ENCODE results near the gene PNKD. TPM values are rescaled to one million over a fixed set of nuclear protein-coding genes. Genes with fewer than 3 reads are reported as not detected.
A peak's percentile ranks its signal among the peaks of the same experiment; 100 is the strongest.
"Not testable (repeated sequence)": the region's sequence is repeated elsewhere in the genome, so short reads cannot be mapped to it uniquely, and the experiment has no call there.

The PNKD gene
- total RNA-seq, 1 donor from 2014 or later: 72.9 TPM

DNA sequence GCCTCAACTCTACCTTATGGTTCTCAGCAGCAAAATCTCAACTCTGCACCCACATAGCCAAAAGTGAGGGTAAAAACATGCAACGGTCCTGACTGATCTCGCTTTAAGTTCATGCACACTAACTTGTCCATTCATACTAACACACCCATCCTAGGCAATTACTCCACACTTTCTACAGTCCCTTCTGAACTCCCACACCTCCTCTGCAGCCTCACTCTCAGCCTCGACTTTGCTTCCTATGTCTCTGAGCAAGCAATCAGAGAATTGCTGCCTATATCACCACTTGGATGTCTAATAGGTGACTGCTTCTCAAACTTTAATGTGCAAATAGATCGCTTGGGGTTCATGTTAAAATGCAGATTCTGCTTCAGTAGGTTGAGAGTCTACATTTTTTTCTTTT, 29.8 kb downstream of the PNKD start:
- ATAC-seq (ENCODE audit: poor library complexity): no peak
- intact Hi-C loops (cut with DNase I): loop anchor here (5.0 kb wide), 2 partner anchors 57 to 167 kb away; partner anchors contain the start of gene CATIP
- no peak for DNase-seq

DNA sequence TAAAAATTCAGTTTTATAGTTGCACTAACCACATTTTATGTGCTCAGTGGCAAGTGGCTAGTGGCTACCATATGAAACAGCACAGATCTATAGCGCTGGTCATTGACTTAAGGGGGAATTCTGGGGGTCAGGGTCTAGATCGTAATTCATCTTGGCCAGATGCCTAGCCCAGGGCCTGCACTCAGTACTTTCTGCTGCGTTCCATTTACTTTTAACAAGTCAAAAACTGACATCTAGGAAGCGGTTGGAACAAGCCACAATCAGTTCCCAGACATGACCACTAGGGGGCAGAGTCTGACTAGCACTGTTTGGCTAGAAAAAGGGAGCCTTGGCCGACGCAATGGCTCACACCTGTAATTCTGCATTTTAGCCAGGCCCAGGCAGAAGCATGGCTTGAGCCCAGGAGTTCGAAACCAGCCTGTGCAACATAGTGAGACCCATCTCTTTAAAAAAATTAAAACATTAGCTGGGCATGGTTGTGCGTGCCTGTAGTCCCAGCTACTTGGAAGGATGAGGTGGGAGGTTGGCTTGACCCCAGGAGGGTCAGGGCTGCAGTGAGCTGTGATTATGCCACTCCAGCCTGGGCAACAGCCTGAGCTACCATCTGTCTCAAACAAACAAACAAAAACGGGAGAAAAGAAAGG, 31.0 kb downstream of the PNKD start:
- intact Hi-C loops (cut with DNase I): loop anchor here (5.0 kb wide), 2 partner anchors 56 to 166 kb away; partner anchors contain the start of gene CATIP
- DNase-seq: peak; percentile 81
- peak; percentile 90 for ATAC-seq (ENCODE audit: poor library complexity)

DNA sequence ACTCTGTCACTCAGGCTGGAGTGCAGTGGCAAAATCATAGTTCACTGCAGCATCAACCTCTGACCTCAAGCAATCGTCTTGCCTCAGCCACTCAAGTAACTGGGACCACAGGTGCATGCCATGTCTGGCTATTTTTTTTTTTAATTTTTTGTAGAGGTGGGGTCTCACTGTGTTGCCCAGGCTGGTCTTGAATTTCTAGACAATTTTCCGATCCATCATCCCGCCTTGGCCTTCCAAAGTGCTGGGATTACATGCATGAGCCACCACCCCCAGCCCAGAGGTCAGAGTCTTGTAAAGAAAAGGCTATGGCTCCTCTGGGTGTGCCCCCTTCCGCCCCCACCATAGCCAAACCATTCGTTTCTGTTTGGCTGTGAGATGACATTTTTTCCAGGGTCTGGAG, 35.1 kb downstream of the PNKD start:
- DNase-seq: peak; percentile 15
- intact Hi-C loops (cut with DNase I): no loop called here
- no peak for ATAC-seq (ENCODE audit: poor library complexity)

DNA sequence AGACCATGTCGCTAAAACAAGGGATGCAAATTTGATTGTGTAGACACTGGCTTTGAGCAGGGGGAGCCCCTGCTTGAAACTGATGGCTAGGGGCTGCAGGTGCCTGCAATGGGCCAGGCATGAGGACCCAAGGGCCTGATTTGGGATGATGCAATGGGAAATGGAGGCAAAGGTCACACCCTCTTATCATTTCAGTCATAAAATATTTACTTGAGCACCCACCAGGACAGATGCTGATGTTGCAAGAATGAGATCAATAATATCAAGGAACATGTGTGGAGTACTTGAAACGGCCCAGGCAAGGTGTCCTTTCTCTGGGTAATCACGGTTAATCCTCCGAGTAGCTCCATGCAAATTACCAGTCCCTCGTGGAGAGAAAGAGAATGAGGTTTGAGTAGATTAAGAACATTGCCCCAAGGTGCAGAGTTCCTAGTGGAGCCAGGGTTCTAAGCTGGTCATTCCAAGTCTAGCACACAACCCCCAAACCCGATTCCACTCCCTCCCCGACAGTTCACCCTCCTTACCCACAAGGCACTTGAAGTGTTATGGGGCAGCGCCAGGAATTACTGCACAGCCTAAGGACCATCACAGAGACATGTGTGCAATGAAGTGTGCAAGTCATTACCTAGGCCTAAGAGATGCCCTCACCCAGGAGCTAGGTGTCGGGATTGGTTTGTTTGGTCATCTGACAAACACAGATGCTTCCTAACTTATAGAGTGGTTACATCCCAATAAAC, 36.0 kb downstream of the PNKD start:
- DNase-seq (peak; percentile 24), ATAC-seq (ENCODE audit: poor library complexity) (no peak)
- intact Hi-C loops (cut with DNase I): no loop called here

DNA sequence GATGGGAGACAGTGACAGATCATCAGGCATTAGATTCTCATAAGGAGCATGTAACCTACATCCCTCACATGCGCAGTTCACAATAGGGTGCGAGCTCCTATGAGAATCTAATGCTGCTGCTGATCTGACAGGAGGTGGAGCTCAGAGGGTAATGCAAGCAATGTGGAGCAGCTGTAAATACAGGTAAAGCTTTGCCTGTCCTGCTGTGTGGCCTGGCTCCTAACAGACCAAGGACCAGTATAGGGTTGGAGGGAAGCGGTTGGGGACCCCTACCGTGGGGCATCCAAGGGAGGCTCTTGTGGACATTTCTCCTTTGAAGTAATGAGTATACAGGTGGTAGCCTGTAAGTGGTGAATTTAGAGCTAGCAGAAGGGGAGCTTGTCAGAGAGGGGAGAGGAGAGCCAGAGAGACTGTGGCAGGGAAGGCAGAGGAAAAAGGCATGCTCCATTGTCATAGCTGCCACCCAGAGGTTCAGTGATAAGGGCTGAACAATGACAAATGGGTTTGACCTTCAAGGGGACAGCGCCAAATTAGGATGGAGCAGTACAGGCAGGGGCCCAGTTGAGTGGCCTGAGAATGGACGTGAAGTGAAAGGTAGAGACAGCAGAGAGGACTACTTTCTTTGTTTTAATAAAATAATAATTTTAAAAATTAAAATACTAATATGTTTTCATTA, 37.2 kb downstream of the PNKD start:
- peak; percentile 31 for DNase-seq
- ATAC-seq (ENCODE audit: poor library complexity): peak; percentile 85
- intact Hi-C loops (cut with DNase I): no loop called here

DNA sequence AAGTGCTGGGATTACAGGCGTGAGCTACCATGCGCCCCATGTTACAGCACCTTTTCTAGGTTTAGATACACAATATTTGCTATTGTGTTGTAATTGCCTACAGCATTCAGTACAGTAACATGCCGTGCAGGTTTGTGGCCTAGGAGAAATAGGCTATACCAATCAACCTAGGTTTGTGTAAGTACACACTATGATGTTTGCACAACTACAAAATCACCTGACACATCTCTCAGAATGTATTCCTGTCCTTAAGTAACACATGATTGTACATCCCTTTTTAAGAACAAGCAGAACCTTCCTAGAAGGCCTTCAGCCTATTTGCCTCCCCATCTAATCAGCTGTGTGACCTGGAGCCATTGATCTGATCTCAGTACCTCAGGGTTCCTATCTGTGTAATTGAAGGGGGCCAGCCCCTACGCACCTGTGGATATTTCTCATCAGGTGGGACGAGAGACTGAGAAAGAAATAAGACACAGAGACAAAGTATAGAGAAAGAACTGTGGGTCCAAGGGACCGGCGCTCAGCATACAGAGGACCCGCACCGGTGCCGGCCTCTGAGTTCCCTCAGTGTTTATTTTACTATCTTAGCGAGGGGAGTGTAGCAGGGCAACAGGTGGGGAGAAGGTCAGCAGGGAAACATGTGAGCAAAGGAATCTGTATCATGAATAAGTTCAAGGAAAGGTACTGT, 40.7 kb downstream of the PNKD start:
- ATAC-seq (ENCODE audit: poor library complexity) (no peak), DNase-seq (no peak)
- intact Hi-C loops (cut with DNase I): no loop called here

DNA sequence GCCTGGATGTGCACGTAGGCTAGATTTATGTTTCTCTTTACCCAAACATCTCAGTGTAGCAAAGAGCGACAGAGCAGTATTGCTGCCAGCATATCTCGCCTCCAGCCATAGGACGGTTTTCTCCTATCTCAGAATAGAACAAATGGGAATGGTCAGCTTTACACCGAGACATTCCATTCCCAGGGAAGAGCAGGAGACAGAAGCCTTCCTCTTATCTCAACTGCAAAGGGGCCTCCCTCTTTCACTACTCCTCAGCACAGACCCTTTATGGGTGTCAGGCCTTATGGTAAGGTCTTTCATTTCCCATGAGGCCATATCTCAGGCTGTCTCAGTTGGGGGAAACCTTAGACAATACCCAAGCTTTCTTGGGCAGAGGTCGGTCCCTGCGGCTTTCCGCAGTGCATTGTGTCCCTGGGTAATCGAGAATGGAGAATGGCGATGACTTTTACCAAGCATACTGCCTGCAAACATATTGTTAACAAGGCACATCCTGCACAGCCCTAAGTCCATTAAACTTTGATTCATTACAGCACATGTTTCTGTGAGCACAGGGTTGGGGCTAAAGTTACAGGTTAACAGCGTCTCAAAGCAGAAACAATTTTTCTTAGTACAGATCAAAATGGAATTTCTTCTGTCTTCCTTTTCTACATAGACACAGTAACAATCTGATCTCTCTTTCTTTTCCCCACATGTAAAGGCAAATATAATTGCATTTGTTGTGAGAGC, 41.4 kb downstream of the PNKD start:
- ATAC-seq (ENCODE audit: poor library complexity); intact Hi-C loops (cut with DNase I): not testable (repeated sequence)
- peak; percentile 30 for DNase-seq

DNA sequence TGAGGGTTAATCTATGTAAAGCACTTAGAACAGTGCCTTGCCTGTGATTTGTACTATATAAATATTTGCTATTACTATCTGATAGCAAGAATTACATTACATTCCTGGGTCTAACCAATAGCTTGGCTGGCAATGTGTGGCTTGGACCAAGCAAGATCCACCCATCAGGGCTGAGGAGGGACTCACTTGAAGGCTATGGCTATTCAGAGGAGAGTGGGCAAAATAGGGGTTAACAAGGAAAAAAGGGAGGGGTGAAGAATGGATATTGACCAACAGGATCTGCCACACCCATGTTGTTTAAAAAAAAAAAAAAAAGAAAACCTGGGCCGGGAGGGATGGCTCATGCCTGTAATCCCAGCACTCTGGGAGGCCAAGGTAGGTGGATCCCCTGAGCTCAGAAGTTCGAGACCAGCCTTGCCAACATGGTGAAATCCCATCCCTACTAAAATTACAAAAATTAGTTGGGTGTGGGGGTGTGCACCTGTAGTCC, 42.0 kb downstream of the PNKD start:
- DNase-seq (peak; percentile 0), ATAC-seq (ENCODE audit: poor library complexity) (peak; percentile 22)
- intact Hi-C loops (cut with DNase I): no loop called here

DNA sequence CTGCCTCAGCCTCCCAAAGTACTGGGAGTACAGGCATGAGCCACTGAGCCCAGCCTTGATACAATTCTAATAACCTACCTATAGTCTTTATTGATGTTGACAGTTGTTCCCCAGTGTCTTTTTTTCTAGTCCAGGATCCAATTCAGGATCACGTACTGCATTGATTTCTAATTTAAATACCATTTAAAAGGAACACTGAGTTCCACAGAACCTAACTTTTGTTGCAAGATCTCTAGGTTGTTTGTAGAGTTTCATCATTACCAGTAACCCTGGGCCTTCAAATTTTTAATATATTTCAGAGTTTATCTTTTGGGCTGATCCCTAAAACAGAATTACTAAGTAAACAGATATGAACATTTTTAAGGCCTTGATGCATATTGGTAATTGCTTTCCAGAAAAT, 43.0 kb downstream of the PNKD start:
- intact Hi-C loops (cut with DNase I): no loop called here
- peak; percentile 6 for DNase-seq
- ATAC-seq (ENCODE audit: poor library complexity): no peak

DNA sequence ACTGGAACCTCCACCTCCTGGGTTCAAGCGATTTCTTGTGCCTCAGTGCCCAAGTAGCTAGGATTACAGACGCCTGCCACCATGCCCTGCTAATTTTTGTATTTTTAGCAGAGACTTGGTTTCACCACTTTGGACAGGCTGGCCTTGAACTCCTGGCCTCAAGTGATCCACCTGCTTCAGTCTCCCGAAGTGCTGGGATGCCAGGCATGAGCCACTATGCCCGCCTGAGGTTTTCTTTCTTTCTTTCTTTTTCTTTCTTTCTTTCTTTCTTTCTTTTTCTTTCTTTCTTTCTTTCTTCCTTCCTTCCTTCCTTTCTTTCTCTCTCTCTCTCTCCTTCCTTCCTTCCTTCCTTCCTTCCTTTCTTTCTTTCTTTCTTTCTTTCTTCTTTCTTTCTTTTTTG, 44.4 kb downstream of the PNKD start:
- intact Hi-C loops (cut with DNase I); DNase-seq; ATAC-seq (ENCODE audit: poor library complexity): not testable (repeated sequence)

DNA sequence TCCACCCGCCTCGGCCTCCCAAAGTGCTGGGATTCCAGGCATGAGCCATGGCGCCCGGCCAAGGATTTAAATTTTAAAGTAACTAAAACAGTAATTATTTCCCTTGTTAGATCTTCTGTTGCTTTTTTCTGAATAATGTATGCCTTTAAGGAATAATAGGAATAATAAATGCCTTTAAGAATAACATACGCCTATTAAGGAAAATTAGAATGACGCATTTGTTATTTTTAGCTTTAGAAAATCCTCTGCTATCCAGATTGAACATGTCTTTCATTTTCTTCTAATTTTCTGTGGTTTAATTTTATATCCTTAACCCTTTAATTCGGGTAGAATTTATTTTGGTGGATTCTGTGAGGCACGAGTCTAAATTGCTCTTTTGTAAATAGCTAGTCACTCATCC, 45.1 kb downstream of the PNKD start:
- ATAC-seq (ENCODE audit: poor library complexity): no peak
- no peak for DNase-seq
- intact Hi-C loops (cut with DNase I): no loop called here

DNA sequence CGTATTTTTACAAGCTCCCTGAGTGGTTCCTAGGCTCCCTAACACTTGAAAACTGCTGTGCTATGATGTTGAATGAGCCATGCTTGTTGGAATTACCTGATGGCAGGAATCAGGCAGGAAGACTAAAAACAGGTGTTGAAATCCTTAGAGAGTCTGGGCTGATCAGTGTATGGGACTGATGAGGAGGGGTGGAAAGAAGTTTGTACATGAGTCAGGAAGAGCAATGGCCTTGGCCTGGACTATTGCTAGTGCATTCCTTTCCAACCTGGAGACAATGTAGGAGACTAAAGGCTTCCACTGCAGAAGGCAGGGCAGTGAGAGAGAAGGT, 46.9 kb downstream of the PNKD start:
- no peak for DNase-seq
- no peak for ATAC-seq (ENCODE audit: poor library complexity)
- intact Hi-C loops (cut with DNase I): no loop called here

DNA sequence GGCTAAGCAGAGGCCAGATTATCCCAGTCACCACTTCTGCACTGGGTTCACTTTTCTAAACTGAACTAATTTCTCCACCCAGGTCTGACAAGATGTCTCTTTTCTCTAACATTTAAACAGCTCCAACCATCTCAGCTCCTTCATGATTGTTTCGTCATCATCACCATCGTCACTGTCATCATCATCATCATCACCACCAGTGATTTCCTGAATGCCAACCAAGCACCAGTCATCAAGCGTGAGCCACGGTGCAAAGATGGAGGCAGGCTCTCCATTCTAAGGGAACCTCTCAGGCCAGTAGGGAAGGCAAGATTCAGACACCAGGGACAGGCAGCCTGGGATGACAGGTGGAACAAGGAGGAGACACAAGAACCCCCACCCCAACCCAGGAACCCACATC, 47.5 kb downstream of the PNKD start:
- DNase-seq (no peak), ATAC-seq (ENCODE audit: poor library complexity) (no peak)
- intact Hi-C loops (cut with DNase I): no loop called here

DNA sequence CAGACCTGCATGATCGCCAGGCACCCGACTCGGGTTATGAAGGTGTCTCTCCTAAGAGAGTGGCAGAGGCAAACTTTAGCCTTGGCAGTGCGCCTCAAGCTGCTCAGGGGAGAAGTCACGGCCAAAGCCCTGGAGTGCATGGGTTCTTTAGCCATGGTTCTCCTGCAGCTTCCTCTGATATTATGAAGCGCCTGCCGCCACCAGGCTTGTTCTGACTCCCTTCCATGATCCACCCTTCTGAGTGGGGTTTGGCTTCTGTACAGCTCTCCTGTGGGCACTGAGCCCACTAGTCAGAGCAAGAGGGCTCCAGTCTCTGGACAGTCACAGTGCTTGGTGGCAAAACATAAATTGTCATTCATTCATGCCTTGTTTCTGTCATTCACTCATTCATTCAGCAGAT, 47.9 kb downstream of the PNKD start:
- no peak for DNase-seq
- no peak for ATAC-seq (ENCODE audit: poor library complexity)
- intact Hi-C loops (cut with DNase I): no loop called here

DNA sequence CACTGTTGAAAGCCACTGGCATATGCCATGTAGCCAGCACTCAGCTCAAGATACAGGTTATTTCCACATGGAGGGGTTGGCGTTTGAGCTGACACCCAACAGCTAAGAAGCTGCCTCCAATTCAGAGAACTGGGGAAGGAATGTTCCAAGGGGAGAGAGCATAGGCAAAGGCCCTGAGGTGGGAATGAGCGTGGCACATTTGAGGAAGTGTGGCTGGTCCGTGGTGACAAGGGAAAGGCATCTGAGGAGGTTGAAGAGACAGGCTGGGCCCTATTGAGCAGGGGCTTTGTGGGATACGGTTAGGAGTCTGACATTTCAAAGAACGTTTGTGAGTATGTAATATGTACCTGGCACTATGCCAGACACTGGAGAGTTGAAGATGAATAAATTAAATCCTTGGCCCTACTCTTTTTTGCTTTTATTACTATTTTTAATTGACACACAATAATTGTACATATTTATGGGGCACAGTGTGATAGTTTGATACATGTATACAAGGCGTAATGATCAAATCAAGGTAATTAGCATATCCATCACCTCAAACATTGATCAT, 49.6 kb downstream of the PNKD start:
- DNase-seq (no peak), ATAC-seq (ENCODE audit: poor library complexity) (no peak)
- intact Hi-C loops (cut with DNase I): no loop called here

DNA sequence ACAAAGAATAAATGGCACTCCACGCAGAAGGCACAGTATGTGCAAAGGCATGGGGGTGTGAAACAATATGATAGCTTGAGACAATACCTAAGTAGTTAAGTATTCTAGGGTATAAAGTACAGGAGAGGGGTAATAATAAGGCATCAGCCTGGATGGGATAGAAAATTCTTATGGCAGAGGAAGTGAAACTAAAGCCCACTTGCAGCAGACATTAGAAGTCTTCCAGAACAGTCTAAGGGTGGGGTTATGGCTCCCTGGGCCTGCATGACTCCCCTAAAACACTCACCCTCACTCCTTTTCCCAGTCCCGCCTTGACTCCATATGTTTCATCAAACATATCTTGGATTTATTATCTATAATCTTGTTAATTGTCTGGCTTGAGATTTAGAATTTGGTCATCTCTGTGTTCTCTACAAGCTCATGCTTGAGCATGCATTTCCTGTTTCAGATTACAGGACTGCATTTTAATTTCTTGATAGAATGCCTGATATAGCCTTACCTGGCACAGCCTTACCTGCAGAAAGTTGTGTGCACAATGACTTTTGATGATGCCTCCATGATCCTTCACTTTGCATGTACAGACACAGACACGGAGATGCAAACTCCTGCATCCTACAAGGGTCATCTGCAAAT, 50.5 kb downstream of the PNKD start:
- DNase-seq (no peak), ATAC-seq (ENCODE audit: poor library complexity) (no peak)
- intact Hi-C loops (cut with DNase I): no loop called here

DNA sequence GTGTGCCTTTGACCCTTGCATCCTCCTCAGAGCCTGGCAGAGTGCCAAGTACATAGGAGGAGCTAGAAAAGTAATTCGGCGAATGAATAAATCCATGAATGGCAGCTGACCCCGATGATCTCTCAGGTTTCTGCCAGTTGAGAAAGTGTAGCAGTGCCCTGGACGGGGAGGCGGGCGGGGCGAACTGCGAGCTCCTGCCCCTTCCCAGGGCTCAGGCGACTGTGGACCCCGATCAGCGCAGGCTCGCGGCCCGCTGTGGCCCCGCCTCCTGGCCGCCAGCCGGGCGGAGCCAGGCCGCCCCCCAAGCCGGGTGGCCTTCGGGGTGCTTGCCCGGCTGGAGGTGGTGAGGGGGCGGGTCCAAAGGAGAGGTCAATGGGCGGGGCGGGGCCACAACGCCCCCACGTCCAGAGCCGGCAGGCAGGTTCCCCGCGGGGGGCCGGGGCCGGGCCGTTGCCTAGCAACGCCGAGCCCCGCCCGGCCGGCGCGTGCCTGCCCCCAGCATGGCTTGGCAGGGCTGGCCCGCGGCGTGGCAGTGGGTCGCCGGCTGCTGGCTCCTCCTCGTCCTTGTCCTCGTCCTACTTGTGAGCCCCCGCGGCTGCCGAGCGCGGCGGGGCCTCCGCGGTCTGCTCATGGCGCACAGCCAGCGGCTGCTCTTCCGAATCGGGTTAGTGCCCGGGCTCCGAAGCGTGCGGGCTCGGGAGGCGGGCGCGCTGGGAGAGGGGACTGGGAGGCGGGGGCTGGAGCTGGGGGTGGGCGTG, 52.6 kb downstream of the PNKD start:
- intact Hi-C loops (cut with DNase I): no loop called here

More for the DNA sequence above, 52.6 kb downstream of the PNKD start:
- DNase-seq (peak; percentile 84), ATAC-seq (ENCODE audit: poor library complexity) (peak; percentile 93)
